Suprapubic skin (tissue), 3 donors: ENCODE results near the gene DENND2A.

Experiments
- EP300 ChIP-seq: sonication (generic); formaldehyde crosslinking; IDR thresholded peaks from one replicate; pipeline ENCODE4 v1.6.1; 2017; ENCODE audit warnings: antibody characterized with exemption
- POLR2A ChIP-seq, 2 donors: fragments of 450-650 bp; IDR thresholded peaks; one replicate each; pipeline ENCODE4 v1.6.1; 2017; ENCODE audit warnings: antibody characterized with exemption in 2 of 2, mild to moderate bottlenecking in 2 of 2, moderate library complexity in 2 of 2
- TF ChIP-seq, protein P1 (sequence below), 2 donors: fragments of 200-600 bp in 1 of 2; fragments of 450-650 bp in 1 of 2; sonication (generic) in 1 of 2; IDR thresholded peaks; one replicate each; pipeline ENCODE4 v1.5.1; 2016 to 2019; ENCODE audit warnings: antibody characterized with exemption in 2 of 2, mild to moderate bottlenecking in 1 of 2, moderate library complexity in 1 of 2

DNA sequence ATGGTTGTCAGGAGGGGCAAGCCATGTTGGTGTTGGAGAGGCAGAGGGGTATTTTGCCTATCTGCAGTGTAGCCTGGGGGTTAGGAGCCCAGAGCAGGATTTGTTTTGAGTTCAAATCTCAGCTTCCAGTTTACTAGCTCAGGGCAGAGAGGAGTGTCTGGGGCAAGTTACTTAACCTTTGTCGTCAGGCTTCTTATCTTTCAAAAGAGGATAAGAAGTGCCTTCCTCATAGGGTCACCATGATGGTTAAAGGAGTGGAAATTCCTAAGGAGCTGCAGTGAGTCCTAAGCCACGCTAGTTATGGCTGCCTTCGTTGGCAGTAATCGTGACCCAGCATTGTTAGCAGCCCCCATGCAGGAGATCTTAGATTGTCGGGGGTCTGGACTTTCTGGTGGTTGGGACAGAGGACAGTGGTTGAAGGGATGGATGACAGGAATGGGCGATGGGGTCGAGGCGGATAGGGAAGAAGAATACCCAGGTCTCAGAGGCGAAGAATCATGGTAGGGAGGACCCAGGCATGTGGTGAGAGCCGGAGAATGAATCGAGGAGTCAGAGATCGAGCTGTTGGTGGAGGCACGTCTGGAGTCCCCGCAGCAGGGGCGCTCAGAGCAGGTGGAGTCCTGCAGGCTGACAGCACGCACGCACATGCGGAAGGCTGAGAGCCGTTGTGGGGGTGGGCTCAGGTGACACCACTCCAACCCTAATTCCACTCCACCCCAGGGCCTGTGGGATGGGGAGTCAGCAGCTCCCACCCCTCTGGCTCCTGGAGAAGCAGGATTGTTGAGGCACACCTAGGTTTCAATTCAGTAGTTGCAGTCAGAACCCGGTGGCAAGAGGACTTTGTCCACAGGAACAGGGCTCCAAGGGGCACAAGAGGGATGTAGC, 43.7 kb upstream of the DENND2A start:
- TF ChIP-seq EP300 (no peak), POLR2A (IDR thresholded peaks at IDR 0.05) (no peak)
- TF ChIP-seq, protein P1, sequence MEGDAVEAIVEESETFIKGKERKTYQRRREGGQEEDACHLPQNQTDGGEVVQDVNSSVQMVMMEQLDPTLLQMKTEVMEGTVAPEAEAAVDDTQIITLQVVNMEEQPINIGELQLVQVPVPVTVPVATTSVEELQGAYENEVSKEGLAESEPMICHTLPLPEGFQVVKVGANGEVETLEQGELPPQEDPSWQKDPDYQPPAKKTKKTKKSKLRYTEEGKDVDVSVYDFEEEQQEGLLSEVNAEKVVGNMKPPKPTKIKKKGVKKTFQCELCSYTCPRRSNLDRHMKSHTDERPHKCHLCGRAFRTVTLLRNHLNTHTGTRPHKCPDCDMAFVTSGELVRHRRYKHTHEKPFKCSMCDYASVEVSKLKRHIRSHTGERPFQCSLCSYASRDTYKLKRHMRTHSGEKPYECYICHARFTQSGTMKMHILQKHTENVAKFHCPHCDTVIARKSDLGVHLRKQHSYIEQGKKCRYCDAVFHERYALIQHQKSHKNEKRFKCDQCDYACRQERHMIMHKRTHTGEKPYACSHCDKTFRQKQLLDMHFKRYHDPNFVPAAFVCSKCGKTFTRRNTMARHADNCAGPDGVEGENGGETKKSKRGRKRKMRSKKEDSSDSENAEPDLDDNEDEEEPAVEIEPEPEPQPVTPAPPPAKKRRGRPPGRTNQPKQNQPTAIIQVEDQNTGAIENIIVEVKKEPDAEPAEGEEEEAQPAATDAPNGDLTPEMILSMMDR (IDR thresholded peaks at IDR 0.05) = no peak
